ENCODE results near the gene NDRG3. TPM values are rescaled to one million over a fixed set of nuclear protein-coding genes. Genes with fewer than 3 reads are reported as not detected.

The NDRG3 gene
- total and polyA plus RNA-seq, 2 of the 4 experiments (the other 2 are of a cell fraction), result 24.8 to 34.2 TPM

GRCh38 chr20:36684747-36685146 is 61.1 kb downstream of the NDRG3 start:
- Histone ChIP-seq H2BK15ac (ENCODE audit: low read depth, low read length) (no peak overlapping the region), H3K4me2 (ENCODE audit: low read depth, low read length) (no peak overlapping the region), H3K23ac (ENCODE audit: low read depth, low read length) (no peak overlapping the region), H3K4me1 (ENCODE audit: control insufficient read depth, insufficient read depth, low read length) (no peaks in the 10 kb centered on the region), H3K79me1 (ENCODE audit: low read depth in 1 of 2, low read length in 2 of 2) (no peaks in the 10 kb centered on the region), H3K4me3 (ENCODE audit: insufficient read depth, low read depth, low read length) (no peak overlapping the region), H2BK5ac (ENCODE audit: low read depth, low read length, poor library complexity, severe bottlenecking) (no peak overlapping the region), H4K20me1 (ENCODE audit: insufficient read depth, low read length) (no peaks in the 10 kb centered on the region), H3K9me1 (ENCODE audit: insufficient read depth, low read length) (no peaks in the 10 kb centered on the region), H2BK20ac (ENCODE audit: low read depth, low read length) (no peak overlapping the region), H3K9ac (ENCODE audit: low read depth, low read length) (no peak overlapping the region), H3K9me3 (ENCODE audit: control insufficient read depth, insufficient read depth, low read length) (no peaks in the 10 kb centered on the region), H3K4ac (ENCODE audit: low read depth, low read length) (no peak overlapping the region), H3K56ac (ENCODE audit: extremely low read depth, insufficient read depth, low read length) (no peak overlapping the region), H2AK9ac (replicated peaks; ENCODE audit: low read depth, low read length, poor library complexity) (no peak overlapping the region), H3K27me3 (ENCODE audit: control insufficient read depth, insufficient read depth, low read length) (no peaks in the 10 kb centered on the region), H3K14ac (replicated peaks; ENCODE audit: low read depth, low read length) (no peak overlapping the region), H3K36me3 (ENCODE audit: control insufficient read depth, insufficient read depth, low read length) (peaks cover 18% of the 10 kb centered on the region), H4K5ac (ENCODE audit: low read depth, low read length) (no peak overlapping the region), H2AFZ (replicated peaks; ENCODE audit: low read length, poor library complexity) (no peak overlapping the region), H3K18ac (ENCODE audit: low read depth, low read length) (no peak overlapping the region), H2BK120ac (ENCODE audit: low read depth, low read length) (no peak overlapping the region), H4K91ac (ENCODE audit: insufficient read depth, low read depth, low read length) (no peak overlapping the region), H4K8ac (ENCODE audit: low read depth in 2 of 2, low read length in 2 of 2) (no peak overlapping the region), H3K27ac (ENCODE audit: insufficient read depth, low read length) (no peak overlapping the region), H2AK5ac (ENCODE audit: low read depth, low read length) (no peak overlapping the region)
- TF ChIP-seq RAD21 (IDR thresholded peaks at IDR 0.05; ENCODE audit: low read length) (no peak), CEBPB (IDR thresholded peaks at IDR 0.05; ENCODE audit: low read depth, low read length) (no peak), USF2 (IDR thresholded peaks at IDR 0.05; ENCODE audit: low read depth, low read length) (no peak), POLR2A (IDR thresholded peaks at IDR 0.05; ENCODE audit: low read depth, low read length) (no peak), MAZ (IDR thresholded peaks at IDR 0.05; ENCODE audit: borderline replicate concordance, low read depth, low read length) (no peak), RFX5 (IDR thresholded peaks at IDR 0.05; ENCODE audit: low read depth, low read length) (no peak), ELK1 (IDR thresholded peaks at IDR 0.05; ENCODE audit: borderline replicate concordance, low read depth, low read length) (no peak)
- POLR2A ChIA-PET (ENCODE audit: unreplicated experiment), result no interaction called here
- ATAC-seq (ENCODE audit: low read depth) (no peak), DNase-seq (no peak)
- intact Hi-C loops (cut with micrococcal nuclease), result no loop called here
- CTCF ChIA-PET, result interaction anchor here (0.7 kb wide), 1 partner anchor 24 kb away, joined by 3 read pairs; no protein-coding TSS in a partner anchor
- no CpG with 5 or more reads among the region's 6 CpGs for WGBS, 2 experiments (ENCODE audit: extremely low coverage in 2 of 2, insufficient read length in 1 of 2)
- in situ Hi-C loops (cut with MboI; ENCODE audit: low sequenced_read_pairs), result no loop called here
- no TSS peak for BruUV-seq (replicated peaks)
- dilution Hi-C loops (cut with HindIII; ENCODE audit: low sequenced_read_pairs, unreplicated experiment), result no loop called here
